Effector CD8-positive, alpha-beta T cell (primary cell): ENCODE measurements around the gene DEPP1.

Experiments used
- DNase-seq: peaks from one replicate; lab custom pipeline; 2025; lab: John Stamatoyannopoulos, UW

Gene DEPP1

GRCh38 chr10:44954042-44954441 lies 24.6 kb downstream of the DEPP1 start:
- DNase-seq, result no peak

- DNase-seq, result no peak
Observed at GRCh38 chr10:44952779-44953231, 25.8 kb downstream of the DEPP1 start.

DNA sequence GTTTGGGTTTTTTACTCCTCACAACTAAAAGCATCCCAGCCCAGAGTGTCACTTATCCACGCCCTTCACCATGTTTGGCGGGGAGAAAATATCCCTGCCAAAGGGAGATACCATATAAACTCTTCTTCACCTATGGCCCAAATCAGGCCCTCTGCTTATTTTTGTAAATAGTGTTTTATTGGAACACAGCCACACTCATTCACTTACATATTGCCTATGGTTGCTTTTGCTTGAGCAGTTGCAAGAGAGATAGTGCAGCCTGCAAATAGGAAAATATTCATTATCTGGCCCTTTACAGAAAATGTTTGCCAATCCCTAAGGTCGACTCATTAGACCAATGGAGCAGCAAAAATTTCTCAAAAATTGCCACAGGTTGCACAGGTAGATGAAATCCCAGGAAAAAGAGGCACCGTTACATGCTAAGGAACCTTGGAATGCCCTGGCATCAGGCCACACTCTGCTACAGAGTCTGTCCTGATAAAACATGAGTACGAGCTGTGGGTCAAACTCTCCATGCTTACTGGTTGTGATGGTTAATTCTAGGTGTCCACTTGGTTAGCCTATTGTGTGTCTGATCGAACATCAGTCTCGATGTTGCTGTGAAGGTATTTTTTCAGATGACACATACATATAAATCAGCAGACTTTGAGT lies 26.9 kb downstream of the DEPP1 start:
- no peak for DNase-seq

DNA sequence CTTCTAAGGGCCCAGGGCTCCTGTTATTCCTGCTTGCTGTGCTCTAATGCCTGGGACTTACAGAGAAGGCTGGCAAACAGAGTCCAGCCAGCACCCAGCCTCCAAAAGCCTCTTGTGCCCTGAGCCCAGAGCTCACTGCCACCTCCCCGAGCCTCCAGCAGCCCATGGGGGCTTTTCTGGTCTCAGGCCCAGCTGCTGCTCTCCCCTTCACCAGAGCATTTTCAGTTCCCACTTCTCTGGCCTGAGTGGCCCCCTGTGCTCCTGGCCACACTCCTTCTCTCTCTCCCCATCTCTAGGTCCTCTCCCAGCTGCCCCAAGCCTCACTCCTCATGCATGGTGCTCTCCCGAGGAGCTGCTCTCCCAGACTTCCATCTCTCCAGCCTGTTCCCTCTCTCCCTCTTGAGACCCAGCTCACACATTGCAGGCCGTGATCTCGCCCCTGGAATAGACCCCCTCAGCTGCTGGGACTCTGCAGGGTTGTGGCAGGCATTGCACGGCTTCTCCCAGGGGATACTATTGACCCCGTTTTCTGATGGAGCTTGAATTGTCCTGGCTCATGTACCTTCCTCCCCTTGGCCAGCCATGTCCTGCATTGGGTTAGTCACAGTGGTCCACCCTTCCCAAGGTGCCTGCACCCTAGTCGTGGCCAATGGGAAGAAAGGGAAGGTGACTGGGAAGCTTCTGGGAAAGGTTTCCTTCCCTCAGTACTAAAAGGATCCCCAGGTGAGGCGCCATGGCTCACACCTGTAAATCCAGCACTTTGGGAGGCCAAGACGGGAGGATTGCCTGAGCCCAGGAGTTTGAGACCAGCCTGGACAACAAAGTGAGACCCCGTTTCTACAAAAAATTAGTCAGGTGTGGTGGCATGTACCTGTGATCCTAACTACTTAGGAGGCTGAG lies 28.0 kb downstream of the DEPP1 start:
- no peak for DNase-seq

GRCh38 chr10:44949915-44950314 lies 28.7 kb downstream of the DEPP1 start:
- DNase-seq, result no peak

GRCh38 chr10:44949127-44949802 lies 29.3 kb downstream of the DEPP1 start:
- DNase-seq, result no peak

GRCh38 chr10:44948642-44949041 lies 30.0 kb downstream of the DEPP1 start:
- DNase-seq, result no peak

GRCh38 chr10:44947371-44948152 lies 31.0 kb downstream of the DEPP1 start:
- no peak for DNase-seq

DNA sequence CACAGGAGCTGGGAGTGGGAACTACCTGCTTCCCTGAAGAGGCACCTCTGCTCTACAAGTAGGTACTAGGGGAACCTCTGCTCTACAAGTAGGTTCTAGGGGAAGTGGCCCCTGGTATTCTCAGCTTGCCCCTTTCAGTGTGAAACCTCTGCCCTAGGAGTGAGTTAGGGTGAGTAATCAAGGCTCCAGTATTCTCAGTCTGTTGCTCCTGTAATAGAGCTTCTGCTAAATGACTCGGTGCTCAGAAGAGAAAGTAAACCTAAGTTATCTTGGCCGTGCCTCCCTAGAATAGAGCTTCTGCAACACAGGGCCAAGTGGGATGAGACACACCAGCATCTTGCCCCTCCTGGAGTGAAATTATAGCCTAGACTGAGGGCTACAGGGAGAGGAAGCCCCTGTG lies 32.4 kb downstream of the DEPP1 start:
- no peak for DNase-seq

- DNase-seq, result no peak
Observed at GRCh38 chr10:44944354-44944753, 34.3 kb downstream of the DEPP1 start.

- DNase-seq, result no peak
Observed at GRCh38 chr10:44939691-44940401, 38.8 kb downstream of the DEPP1 start.

DNA sequence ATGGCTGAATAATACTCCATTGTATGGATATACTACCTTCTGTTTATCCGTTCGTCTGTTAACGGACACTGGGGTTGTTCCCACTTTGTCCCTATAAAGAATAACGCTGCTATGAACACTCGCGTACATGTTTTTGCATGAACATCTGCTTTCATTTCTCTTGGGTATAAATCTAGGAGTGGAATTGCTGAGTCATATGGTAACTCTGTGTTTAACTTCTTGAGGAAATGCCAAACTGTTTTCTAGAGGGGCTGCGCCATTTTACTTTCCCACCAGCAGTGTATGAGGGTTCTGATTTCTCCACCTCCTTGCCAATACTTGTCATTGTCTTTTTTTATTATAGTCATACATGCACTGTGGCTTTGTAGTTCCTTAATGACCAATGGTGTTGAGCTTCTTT lies 39.7 kb downstream of the DEPP1 start:
- DNase-seq, result no peak

DNA sequence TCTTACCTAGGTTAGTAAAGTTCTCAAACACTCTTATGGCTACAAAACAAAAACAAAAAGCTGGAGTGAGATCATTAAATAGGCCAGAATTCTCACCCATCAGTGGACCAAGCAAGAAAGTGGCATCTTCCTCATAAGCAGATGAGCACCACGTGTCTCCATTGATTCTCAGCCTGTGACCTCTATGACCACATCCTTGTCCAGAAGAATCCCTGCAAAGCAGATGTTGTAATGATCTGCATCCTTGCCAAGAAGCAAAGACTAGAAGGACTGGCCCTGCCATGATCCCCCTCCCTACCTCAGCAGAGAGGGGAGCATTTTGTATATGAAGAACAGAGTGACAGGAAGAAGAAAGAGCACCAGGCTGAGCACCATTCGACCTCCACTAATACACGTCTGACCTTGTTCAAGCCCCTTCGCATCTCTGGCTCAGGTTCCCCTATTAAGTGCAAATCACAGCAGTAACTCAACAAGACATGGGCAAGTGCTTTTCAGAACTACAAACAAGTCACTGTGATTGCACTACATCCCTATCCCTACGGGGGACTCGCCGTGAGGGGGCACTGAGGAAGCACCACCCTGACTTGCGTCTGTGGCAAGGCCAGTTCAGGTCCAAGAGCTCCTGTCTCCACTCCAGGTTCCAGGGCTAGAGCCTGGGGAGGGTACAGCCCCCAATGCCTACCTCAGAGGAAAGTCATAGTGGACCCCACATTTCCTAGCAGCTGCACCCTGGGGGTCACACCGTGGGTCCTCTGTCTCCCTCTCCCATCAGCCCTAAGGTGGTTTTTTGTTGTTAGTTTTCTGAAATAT lies 41.2 kb downstream of the DEPP1 start:
- no peak for DNase-seq

DNA sequence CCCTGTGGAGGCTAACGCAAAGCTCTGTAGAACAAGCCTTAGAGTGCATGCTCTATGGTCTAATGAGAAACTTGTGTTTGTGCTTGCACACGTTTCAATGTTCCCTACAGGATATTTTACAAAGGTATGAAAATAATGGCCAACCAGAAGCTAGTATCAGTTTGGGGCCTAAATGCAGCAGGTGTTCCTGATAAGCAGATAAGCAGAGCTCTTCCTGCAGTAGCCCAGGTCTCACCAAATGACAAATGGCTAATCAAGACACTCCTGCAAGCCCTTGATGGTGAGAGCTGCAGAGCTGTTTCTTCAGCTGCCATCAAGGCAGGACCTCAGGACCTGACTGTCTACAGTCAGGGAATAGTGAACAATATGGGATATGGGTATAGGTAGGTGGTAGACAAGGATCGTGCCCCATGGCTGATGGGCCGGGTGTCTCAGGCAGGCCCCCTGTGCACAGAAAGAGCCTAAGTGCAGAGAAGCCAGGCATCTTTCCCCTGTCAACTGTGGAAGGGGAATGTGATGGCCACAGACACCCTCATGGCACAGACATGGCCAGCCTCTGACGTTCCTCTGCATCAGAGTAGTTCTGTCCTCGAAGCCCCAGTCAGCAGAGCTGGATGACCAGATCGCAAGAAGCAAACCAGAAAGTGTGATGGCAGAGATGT lies 42.2 kb downstream of the DEPP1 start:
- DNase-seq, result no peak

DNA sequence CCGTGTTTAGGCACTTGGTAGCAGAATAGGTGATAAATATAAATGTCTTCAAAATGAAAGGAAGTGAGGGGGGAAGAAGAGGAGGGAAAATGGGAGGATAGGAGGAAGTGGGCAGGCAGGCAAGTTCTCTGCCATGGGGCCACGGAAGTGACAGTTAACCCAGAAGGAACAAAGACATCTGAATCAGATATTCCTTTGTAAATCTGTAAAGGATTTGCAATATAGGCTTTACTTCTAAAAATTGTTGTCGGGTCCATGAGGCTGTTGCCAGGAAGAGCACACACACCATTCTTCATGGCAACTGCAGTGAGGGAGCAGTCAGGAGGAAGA lies 42.7 kb downstream of the DEPP1 start:
- DNase-seq, result no peak

GRCh38 chr10:44935201-44935965 lies 43.2 kb downstream of the DEPP1 start:
- no peak for DNase-seq

GRCh38 chr10:44934416-44935200 lies 44.0 kb downstream of the DEPP1 start:
- DNase-seq, result no peak
